Astrocyte (in vitro differentiated cells and primary cell): ENCODE measurements around the gene PDE4C.

Experiments used
- CTCF ChIP-seq: IDR thresholded peaks from 2 replicates; pipeline ENCODE4 v1.5.1; 2011; ENCODE audit warnings: low read depth, mild to moderate bottlenecking, inconsistent platforms, low read length, moderate library complexity; ENCODE audit not compliant: insufficient read depth
- EZH2 ChIP-seq: IDR thresholded peaks from 2 replicates; pipeline ENCODE4 v1.6.1; 2012; ENCODE audit warnings: mild to moderate bottlenecking, low read length, inconsistent platforms; ENCODE audit not compliant: insufficient read depth

GRCh38 chr19:18203863-18204393 lies 22.3 kb downstream of the PDE4C start, which contains the start of gene RAB3A:
- TF ChIP-seq CTCF (no peak), EZH2 (no peak)
